CD1c-positive myeloid dendritic cell (primary cell): ENCODE data around the gene IPO4.
"Not testable (repeated sequence)": the region's sequence is repeated elsewhere in the genome, so short reads cannot be mapped to it uniquely, and the experiment has no call there.

ENCODE experiments used
- DNase-seq: peaks from one replicate; pipeline ENCODE4 v3.0.0-alpha.2; 2016; ENCODE audit errors: extremely low spot score

The IPO4 gene

DNA sequence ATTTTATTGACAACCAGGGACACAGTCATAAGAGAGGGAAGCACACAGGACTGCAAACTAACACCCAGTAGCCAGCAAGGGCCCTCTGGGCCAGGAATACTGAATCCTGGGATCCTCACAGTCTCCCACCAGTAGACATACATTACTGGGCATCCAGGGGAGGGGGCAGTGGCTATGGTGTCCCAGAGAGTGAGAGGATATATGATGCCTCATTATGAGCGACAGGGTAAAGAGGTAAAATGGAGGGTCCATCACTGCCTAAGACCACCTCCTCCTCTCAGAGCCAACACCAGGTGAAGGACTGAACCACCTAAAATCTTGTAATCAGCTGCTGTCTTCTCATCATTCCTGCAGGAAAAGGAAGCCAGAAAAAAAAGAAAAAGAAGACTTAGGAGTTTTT is 28.3 kb upstream of the IPO4 start:
- DNase-seq: not testable (repeated sequence)

- no peak for DNase-seq
Observed at GRCh38 chr14:24216345-24216699, 27.7 kb upstream of the IPO4 start.

- peak; percentile 95 for DNase-seq
Observed at GRCh38 chr14:24215495-24216344, 27.1 kb upstream of the IPO4 start, which contains the start of gene MDP1. Gene MDP1 (minus strand): TSS chr14:24216066. CDS start chr14:24215955, 111 bp downstream.

DNA sequence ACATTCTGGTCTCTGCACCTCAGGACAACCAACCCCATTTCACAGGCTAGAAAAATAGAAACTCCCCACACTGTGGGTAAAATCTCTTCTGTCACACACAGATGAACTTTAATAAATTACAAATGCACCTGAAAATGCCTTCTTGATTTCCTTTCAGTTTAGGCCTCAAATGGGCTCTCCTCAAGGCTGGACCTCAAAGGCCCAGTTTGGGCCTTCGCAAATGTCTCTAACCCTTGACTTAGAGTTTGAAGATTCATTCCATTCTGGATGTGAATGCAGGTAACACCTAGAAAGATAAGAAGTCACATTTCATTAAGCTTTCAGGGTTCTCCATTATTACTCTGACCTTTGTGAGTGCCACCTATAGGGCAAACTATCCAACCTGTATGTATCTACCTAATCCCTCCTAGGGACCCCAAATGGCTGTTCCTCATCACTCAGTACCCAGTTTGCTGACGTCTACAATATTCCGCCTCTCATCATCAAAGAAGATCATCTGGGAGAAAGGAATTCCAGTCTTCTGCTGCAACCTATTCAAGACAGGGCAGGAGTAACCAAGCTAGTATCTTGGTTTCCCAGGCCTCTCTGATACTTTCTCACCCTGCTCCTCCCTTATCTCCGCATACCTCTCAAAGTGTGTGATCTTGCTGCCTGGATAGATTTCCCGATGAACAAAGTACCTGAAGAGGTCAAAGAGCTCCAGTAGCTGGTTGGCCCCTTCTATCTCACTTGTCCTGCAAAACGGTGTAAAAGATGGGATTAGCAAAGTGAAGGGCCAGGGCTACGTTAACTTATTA is 25.4 kb upstream of the IPO4 start:
- no peak for DNase-seq

DNA sequence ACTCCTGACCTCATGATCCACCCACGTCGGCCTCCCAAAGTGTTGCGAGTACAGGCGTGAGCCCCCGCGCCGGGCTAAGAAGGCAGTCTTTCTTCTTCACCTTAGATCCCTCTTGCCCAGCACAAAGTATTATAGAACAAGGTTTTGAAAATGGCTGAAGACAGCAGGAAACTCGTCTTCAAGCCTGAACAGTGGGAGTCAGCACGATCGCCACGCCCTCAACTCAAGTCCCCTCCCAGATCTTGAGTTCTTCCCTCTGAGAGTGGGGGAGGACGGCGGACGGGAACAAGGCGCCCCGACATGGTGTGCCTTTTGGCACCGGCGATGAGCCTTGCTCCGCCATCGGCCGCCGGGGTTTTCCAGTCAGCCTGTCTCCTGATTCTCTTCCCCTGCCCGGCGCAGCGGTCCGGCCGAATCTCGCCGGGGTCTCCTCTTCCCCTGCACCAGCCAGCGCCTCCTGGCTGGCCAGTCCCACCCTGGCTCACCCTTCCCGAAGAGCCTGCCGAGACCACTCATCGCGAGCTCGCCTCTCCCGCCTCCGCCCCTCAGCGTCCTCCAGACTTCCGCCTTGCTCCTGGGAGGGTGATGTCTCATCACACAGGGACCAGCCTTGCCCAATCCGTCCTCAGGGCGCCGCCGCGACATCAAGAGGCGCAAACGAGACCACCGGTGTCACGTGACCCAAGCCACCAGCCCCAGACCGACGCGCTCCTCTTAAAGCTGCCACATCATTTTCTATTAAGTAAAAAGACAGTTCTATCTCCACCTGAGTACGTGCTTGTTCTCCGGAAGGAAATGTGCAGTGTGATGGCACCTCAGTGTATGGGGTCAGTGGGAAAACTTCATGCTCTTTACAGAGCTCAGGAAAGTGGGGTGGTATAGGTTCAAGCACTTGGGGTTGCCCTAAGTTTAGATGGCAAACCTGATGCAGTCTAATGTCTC is 24.6 kb upstream of the IPO4 start, which contains the start of gene CHMP4A:
Gene CHMP4A, minus strand, starts transcription at position 565 of the 942 bp plus-strand sequence. Its CDS starts 49 bp downstream, at position 516.
- peak; percentile 98 for DNase-seq

DNA sequence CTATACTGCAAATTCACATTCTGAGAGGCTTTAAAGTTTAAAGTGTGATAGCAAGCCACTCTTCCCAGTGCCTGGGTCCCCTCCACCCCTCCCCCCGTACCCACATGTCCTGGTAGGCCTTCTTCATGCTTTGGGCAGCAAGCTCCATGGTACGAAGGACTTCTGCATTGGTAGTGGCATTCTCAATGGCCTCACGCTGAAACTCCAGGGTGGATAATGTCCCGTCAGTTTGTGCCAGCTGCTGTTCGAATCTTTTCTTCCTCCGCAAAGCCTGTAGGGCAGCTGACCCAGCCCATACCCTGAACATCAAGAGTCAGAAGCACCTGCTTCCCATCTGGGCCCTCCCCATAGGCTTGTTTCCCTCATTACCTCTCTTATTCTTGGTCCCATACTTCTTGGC is 22.7 kb upstream of the IPO4 start:
- no peak for DNase-seq

DNA sequence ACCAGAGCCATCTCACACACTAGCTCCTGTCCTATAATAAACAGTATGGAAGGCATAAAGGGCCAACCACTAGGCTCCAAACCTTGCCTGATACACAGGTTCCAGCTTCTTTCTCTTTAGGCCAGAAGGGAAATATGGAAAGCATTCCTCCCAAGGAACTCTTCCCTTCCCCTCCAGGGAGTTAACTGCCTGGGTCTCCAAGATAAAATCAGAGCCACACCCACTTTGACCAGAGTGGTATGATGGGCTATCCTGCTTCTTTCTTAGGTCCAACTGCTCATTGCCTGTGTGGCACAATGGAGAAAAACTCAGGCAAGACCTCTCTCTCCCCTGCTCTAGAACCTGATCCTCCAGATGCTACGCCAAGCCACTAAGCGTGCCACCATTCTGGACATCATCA is 19.0 kb upstream of the IPO4 start:
- no peak for DNase-seq

DNA sequence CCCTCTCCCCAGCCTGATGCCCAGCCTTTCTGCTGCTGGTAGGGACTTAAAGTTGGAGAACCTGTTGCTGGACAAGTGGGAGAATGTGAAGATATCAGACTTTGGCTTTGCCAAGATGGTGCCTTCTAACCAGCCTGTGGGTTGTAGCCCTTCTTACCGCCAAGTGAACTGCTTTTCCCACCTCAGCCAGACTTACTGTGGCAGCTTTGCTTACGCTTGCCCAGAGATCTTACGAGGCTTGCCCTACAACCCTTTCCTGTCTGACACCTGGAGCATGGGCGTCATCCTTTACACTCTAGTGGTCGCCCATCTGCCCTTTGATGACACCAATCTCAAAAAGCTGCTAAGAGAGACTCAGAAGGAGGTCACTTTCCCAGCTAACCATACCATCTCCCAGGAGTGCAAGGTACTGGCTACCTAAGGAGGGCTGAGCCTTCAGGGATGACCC is 18.5 kb upstream of the IPO4 start:
- DNase-seq: no peak

- no peak for DNase-seq
Observed at GRCh38 chr14:24206260-24207103, 17.9 kb upstream of the IPO4 start.

GRCh38 chr14:24204163-24205146 is 15.8 kb upstream of the IPO4 start:
- DNase-seq: no peak

DNA sequence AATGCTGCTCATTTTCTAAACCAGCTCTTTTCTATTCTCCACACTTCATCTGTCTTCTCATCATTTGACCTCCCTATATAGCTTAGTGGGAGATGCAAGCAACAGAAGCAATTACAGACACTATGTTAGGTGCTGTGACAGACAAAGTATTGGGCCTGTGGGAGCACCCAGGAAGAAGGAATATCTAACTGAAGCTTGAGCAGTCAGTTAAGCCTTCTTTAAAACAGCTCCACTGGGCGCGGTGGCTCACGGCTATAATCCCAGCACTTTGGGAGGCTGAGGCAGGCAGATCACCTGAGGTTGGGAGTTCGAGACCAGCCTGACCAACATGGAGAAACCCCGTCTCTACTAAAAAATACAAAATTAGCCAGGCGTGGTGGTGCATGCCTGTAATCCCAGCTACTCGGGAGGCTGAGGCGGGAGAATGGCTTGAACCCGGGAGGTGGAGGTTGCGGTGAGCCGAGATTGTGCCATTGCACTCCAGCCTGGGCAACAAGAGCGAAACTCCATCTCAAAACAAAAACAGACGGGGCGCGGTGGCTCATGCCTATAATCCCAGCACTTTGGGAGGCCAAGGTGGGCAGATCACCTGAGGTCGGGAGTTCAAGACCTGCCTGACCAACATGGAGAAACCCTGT is 14.8 kb upstream of the IPO4 start:
- not testable (repeated sequence) for DNase-seq

GRCh38 chr14:24202538-24202937 is 13.9 kb upstream of the IPO4 start:
- not testable (repeated sequence) for DNase-seq

DNA sequence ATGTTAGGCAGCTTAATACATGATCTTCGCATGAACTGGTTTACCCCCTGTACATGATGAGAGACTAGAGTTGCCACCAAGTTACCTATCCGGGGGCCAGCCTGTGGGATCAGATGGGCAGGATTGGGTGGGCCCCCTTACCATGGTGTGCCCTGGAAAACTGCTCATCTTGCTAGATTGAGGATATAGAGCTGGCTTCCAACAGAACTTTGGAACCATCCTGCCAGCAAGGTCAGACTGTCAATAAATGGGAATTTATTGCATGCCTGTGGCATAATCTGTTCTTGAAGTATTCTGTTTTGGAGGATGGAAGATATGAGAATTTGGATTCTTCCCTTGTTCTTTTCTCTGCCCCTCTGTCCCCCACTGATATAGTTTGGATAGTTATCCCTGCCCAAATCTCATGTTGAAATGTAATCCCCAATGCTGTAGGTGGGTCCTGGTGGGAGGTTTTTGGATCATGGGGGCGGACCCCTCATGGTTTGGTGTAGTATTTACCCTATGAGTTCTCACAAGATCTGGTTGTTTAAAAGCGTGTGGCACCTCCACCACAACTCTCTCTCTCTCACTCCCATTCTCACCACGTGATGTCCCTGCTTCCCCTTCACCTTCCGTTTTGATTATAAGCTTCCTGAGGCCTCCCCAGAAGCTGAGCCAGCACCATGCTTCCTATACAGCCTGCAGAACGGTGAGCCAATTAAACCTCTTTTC is 10.4 kb upstream of the IPO4 start:
- no peak for DNase-seq

DNA sequence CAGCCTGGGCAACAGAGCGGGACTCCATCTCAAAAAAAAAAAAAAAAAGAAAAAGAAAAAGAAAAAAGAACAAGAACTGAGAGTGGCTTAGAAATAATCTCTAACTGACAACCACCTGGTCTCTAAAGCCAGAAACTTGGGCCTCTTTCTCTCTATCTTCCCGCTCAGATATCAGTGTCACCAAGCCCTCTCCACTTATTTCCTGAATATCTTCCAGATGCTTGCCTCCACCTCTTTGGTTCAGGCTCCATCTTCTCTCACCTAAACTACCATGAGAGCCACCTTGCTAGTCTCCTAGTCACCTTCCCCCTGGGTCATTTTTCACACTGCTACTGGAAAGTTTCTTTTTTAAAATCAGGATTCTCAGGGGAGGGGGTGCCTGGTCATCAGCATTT is 8.4 kb upstream of the IPO4 start:
- DNase-seq: no peak

DNA sequence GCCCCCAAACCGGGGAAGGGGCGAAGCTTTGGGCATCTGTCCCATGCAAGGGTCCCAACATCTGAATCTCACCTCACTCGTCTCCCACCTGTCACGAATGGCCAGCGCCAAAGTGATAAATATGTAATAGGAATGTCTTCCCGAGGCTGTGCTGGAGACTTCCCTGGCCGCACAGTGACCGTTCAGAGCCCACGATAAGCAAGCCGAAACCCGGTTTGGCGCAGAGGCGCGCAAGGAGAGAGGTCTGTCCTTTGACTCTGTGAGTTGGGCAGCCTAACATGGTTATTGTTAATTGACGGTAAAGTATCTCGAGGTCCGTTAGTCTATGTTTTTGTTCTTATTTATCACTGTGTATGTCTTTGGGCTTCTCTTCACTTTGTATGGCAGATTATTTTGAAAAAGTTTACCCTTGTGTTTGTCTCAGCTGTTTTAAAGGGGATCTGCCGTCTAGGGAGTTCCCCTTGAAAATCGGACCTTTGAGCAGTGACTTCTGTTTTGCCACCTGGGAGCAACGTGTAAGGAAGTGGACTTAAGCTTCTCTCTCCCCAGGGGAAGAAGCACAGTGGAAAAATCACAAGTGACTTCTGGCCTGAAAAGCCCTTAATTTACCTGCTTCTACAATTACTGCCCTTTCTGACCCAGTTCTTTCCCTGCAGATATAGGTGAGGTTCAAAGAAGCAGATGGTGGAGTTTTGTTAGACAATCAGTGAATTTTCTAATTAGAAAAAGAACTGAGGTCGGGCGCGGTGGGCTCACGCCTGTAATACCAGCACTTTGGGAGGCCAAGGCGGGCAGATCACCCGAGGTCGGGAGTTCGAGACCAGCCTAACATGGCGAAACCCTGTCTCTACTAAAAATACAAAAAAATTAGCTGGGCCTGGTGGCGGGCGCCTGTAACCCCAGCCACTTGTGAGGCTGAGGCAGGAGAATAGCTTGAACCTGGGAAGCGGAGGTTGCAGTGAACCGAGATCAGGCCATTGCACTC is 7.7 kb upstream of the IPO4 start:
- DNase-seq: peak; percentile 51

GRCh38 chr14:24195186-24196070 is 6.8 kb upstream of the IPO4 start, which contains the start of gene TM9SF1:
Gene TM9SF1 (minus strand): TSS chr14:24195441. CDS start chr14:24195019, 422 bp downstream.
- peak; percentile 88 for DNase-seq
